ENCODE data around the gene COL4A1.
A peak's percentile ranks its signal among the peaks of the same experiment; 100 is the strongest.

Gene COL4A1

DNA sequence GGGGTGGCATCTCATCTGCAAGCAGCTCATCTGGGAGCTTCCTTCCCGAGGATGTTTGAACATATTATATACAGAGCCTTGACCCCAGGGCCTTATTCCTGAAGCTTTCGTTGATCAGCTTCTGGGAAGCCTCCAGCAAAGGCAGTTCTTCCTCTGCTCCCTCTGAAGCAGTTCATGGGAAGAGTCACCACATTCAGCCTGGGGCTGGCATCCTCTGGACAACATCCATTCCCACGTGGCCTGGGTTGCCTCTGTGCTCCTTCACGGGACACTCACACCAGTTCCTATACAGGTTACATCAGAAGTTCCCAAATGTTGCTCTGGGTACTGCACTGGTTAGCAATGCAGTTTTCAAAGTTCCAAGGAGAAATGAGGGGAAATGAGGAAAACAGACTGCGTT, 29.7 kb upstream of the COL4A1 start:
- no peak for DNase-seq (ENCODE audit: low read depth)
- TF ChIP-seq CTCF (IDR thresholded peaks at IDR 0.05; ENCODE audit: insufficient read depth, low read depth, low read length, missing control alignments): no peak

GRCh38 chr13:110336108-110336507, 29.2 kb upstream of the COL4A1 start:
- no peak for DNase-seq (ENCODE audit: low read depth)
- no peak overlapping the region for H3K4me3 ChIP-seq (ENCODE audit: low read length)
- TF ChIP-seq CTCF (IDR thresholded peaks at IDR 0.05; ENCODE audit: insufficient read depth, low read depth, low read length, missing control alignments): no peak

More for the DNA sequence above, 29.7 kb upstream of the COL4A1 start:
- H3K4me3 ChIP-seq (ENCODE audit: low read length): no peak overlapping the region

GRCh38 chr13:110334841-110335490, 28.0 kb upstream of the COL4A1 start:
- TF ChIP-seq CTCF (IDR thresholded peaks at IDR 0.05; ENCODE audit: insufficient read depth, low read depth, low read length, missing control alignments): no peak
- no peak for DNase-seq (ENCODE audit: low read depth)

DNA sequence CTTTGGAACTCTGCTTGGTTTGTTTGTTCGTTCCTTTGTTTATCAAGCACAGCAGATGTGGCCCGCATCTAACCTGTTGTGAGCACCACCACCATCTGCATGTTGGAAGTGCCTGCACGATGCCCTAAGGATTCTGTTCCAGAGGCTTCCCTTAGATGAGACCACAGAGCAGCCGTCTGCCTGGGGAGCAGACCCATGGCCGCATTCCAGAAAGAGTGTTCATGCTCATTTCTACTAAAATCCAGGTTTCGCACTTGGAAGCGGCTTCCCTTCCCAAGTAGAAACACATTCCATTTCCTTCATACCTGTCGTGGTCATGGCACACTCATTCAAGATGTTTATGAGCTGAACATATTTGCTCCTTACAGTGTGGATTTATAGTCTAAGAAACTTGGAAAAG, 27.3 kb upstream of the COL4A1 start:
- no peak for TF ChIP-seq CTCF (IDR thresholded peaks at IDR 0.05; ENCODE audit: insufficient read depth, low read depth, low read length, missing control alignments)
- DNase-seq (ENCODE audit: low read depth): peak; percentile 72
- no peak overlapping the region for H3K4me3 ChIP-seq (ENCODE audit: low read length)

More at GRCh38 chr13:110334841-110335490, 28.0 kb upstream of the COL4A1 start:
- H3K4me3 ChIP-seq (ENCODE audit: low read length): no peak overlapping the region

DNA sequence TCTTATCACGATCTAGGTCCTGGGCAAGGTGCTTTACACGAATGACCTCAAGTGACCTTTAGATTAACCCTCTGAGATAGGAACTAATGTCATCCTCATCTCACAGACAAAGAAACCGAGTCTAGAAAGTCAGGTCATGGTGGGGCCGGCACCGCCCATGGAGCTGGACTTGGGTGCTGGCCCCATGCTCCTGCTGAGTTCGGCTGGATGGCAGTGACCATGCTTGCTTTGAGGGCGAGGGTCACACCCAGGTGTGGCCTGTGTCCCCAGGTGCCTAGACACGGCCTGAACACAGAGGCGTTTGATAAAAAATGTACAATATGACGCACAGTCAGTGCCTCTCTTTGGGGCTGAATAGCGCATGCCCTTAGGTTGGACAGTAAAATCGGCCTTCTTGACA, 26.9 kb upstream of the COL4A1 start:
- no peak overlapping the region for H3K4me3 ChIP-seq (ENCODE audit: low read length)
- TF ChIP-seq CTCF (IDR thresholded peaks at IDR 0.05; ENCODE audit: insufficient read depth, low read depth, low read length, missing control alignments): no peak
- DNase-seq (ENCODE audit: low read depth): no peak

DNA sequence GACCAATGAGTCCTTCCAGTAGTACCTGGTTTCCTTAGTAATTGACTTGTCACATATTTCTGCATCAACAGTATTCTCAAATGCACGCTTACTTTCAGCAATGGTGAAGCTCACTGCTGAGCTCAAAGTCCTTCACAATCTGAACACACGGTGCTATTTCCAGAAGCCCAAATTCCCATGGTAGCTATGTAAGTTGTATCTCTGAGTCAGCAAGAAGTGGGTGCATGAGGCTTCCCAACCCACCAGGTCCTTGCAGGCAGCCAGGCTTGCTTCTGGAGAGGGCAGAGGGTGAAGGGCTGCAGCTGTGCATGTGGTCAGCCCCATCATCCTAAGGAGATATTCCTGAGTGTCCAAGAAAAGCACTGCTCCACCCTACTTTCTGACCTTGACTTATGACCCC, 25.8 kb upstream of the COL4A1 start:
- TF ChIP-seq CTCF (IDR thresholded peaks at IDR 0.05; ENCODE audit: insufficient read depth, low read depth, low read length, missing control alignments): no peak
- H3K4me3 ChIP-seq (ENCODE audit: low read length): no peak overlapping the region
- DNase-seq (ENCODE audit: low read depth): no peak

GRCh38 chr13:110331362-110331761, 24.4 kb upstream of the COL4A1 start:
- TF ChIP-seq CTCF (IDR thresholded peaks at IDR 0.05; ENCODE audit: insufficient read depth, low read depth, low read length, missing control alignments): no peak

More at GRCh38 chr13:110331362-110331761, 24.4 kb upstream of the COL4A1 start:
- DNase-seq (ENCODE audit: low read depth): no peak
- no peak overlapping the region for H3K4me3 ChIP-seq (ENCODE audit: low read length)

Measured in epithelial cell of esophagus (primary cell).